Prostate gland (tissue), 2 donors: ENCODE results near the gene SSTR3. TPM values are rescaled to one million over a fixed set of nuclear protein-coding genes. Genes with fewer than 3 reads are reported as not detected.

Source experiments
- DNase-seq: peaks from one replicate; pipeline ENCODE4 v3.0.0-alpha.2; 2019; ENCODE audit warnings: low spot score
- H3K27ac ChIP-seq, 2 donors: fragments of 200-600 bp; sonication (generic); 2 replicates each; pipeline ENCODE4 v1.5.1; 2017 to 2019
- H3K27me3 ChIP-seq: fragments of 200-600 bp; sonication (generic); replicated peaks from 2 replicates; pipeline ENCODE4 v1.5.1; 2019; ENCODE audit not compliant: insufficient read depth
- H3K36me3 ChIP-seq, 2 donors: fragments of 200-600 bp; sonication (generic); 1 replicate in 1 of 2; 2 replicates in 1 of 2; pipeline versions ENCODE4 v1.5.1 to v1.8.1; 2017 to 2019
- H3K4me1 ChIP-seq: fragments of 200-600 bp; sonication (generic); replicated peaks from 2 replicates; pipeline ENCODE4 v1.5.1; 2019
- H3K4me3 ChIP-seq, 2 donors: fragments of 200-600 bp; sonication (generic); 2 replicates each; pipeline ENCODE4 v1.5.1; 2017 to 2019
- H3K9me3 ChIP-seq: fragments of 200-600 bp; sonication (generic); 2 replicates; pipeline ENCODE4 v1.5.1; 2017
- POLR2A ChIP-seq: fragments of 450-650 bp; IDR thresholded peaks from one replicate; pipeline ENCODE4 v1.6.1; 2016; ENCODE audit warnings: antibody characterized with exemption, mild to moderate bottlenecking
- POLR2AphosphoS5 ChIP-seq: sonication (generic); formaldehyde crosslinking; IDR thresholded peaks from one replicate; pipeline ENCODE4 v1.6.1; 2017; ENCODE audit warnings: antibody characterized with exemption
- WGBS: methylation state at CpG from one replicate; pipeline ENCODE4 v1.1.5; 2018; 5-methylcytosine and 5-hydroxymethylcytosine counted together
- intact Hi-C: fragments of 100-400 bp; cut with DNase I; formaldehyde crosslinking; loops from one replicate; pipeline ENCODE4 v1.14.2; 2022
- total RNA-seq, 2 donors: library from RNA; depleted of rRNA; stranded (reverse); fragments of >200 nt; gene quantifications; one replicate each; pipeline ENCODE4 v1.1.0, GENCODE V29; 2016
- TF ChIP-seq, protein P1 (sequence below), 4 experiments: fragments of 200-600 bp in 2 of 4; fragments of 450-650 bp in 2 of 4; sonication (generic) in 2 of 4; IDR thresholded peaks; 1 replicate in 3 of 4; 2 replicates in 1 of 4; pipeline ENCODE4 v1.5.1; 2016 to 2019; ENCODE audit warnings: antibody characterized with exemption in 4 of 4, mild to moderate bottlenecking in 2 of 4, moderate library complexity in 2 of 4

The SSTR3 gene
- total RNA-seq, 2 donors from 2014 or later: 46.4 TPM; not detected in 1

DNA sequence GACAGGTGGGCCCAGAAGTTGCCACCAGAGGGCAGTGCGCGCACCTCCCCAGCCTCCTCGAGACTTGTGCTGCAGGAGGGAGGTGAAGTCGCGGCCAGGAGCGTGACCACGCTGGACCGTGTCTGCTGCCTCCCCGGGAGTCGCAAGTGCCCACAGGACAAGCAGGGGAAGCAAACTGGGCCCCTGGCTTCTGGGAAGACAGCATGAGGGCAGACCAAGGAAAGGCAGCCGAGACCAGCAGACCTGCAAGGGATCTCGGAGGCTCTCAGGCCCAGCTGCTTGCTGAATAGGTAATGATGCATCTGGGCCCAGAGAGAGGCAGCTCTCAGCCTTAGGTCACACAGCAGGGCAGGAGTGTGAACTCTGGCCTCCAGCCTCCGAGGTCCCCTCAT, 45.6 kb downstream of the SSTR3 start:
- H3K4me1 ChIP-seq: peaks cover 4% of the 10 kb centered on the region
- DNase-seq: peak; percentile 80
- intact Hi-C loops: loop anchor here (1.0 kb wide), 1 partner anchor 33 kb away; no protein-coding TSS in a partner anchor

DNA sequence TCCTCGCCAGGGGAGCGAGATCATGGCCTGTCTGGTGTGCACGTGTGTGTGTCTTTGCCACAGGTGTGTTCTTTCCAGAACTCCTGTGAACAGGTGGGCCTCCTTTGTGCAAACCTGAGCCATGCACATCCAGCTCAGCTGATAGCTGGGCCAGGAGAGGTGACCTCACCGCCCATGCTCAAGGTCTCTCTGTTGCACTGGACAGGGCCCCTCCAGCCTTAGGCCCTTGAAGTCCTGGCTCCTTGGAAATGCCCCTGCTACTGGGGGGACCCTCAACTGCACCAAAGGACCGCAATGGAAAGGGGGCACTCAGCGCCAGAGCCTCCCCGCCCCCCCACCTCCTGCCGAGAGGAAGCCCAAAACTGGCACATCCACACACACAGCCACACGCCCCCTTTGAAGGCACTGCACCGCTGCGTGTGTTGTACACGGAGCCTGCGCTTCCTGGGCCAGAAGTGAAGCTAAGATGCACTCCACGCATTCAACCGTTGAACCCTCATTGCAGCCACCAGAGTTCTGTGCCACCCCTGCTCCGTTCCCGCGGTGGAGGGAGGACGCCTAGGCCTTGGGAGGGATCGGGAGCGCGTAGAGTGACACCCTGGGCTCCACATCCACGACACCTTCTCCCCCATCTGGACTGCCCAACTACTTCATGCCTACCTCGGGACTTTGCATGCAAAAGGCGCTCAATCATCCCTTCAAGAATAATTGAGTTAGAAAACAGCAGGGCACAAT, 46.2 kb downstream of the SSTR3 start:
- H3K27me3 ChIP-seq: no peaks in the 10 kb centered on the region
- H3K4me3 ChIP-seq: no peak overlapping the region
- no peak for DNase-seq
- no peaks in the 10 kb centered on the region for H3K36me3 ChIP-seq
- TF ChIP-seq POLR2A (no peak), POLR2AphosphoS5 (no peak)
- TF ChIP-seq, protein P1, sequence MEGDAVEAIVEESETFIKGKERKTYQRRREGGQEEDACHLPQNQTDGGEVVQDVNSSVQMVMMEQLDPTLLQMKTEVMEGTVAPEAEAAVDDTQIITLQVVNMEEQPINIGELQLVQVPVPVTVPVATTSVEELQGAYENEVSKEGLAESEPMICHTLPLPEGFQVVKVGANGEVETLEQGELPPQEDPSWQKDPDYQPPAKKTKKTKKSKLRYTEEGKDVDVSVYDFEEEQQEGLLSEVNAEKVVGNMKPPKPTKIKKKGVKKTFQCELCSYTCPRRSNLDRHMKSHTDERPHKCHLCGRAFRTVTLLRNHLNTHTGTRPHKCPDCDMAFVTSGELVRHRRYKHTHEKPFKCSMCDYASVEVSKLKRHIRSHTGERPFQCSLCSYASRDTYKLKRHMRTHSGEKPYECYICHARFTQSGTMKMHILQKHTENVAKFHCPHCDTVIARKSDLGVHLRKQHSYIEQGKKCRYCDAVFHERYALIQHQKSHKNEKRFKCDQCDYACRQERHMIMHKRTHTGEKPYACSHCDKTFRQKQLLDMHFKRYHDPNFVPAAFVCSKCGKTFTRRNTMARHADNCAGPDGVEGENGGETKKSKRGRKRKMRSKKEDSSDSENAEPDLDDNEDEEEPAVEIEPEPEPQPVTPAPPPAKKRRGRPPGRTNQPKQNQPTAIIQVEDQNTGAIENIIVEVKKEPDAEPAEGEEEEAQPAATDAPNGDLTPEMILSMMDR (IDR thresholded peaks at IDR 0.05): no peak
- no peak overlapping the region for H3K27ac ChIP-seq
- intact Hi-C loops: loop anchor here (1.0 kb wide), 1 partner anchor 33 kb away; no protein-coding TSS in a partner anchor
- H3K4me1 ChIP-seq: peaks cover 4% of the 10 kb centered on the region
- 64% methylated on average over 23 of the region's 25 CpGs for WGBS
- H3K9me3 ChIP-seq: no peaks in the 10 kb centered on the region

More for the DNA sequence above, 45.6 kb downstream of the SSTR3 start:
- H3K4me3 ChIP-seq: no peak overlapping the region
- H3K27me3 ChIP-seq: no peaks in the 10 kb centered on the region
- TF ChIP-seq POLR2AphosphoS5 (peak; percentile 81), POLR2A (no peak)
- TF ChIP-seq, protein P1 (IDR thresholded peaks at IDR 0.05): peak; percentile 93 to 98 (median 94)
- peak overlapping the region in 1 of 2 donors; percentile 30 for H3K27ac ChIP-seq
- no peaks in the 10 kb centered on the region for H3K9me3 ChIP-seq
- H3K36me3 ChIP-seq: no peaks in the 10 kb centered on the region
- WGBS: 17% methylated on average over 13 of the region's 13 CpGs

DNA sequence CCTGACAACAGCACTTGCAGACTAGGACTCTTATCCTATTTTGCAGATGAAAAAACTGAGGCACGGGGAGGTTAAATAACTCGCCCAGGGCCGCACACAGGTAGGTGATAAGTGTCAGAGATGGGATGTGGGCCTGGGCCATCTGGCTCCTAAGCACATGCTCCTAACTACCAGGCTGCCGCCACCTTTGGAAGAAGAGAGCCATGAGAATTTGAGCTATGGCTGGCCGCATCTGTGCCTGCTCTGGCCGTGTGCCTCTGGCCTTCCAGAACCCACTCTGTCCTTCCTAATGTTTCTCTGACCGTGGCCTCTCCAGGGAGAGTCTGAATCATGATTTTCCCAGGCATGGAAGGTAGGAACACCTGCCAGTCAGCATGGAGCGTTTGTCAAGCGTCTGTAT, 47.2 kb downstream of the SSTR3 start:
- peaks cover 4% of the 10 kb centered on the region for H3K4me1 ChIP-seq
- H3K9me3 ChIP-seq: no peaks in the 10 kb centered on the region
- intact Hi-C loops: no loop called here
- no peaks in the 10 kb centered on the region for H3K36me3 ChIP-seq
- H3K27ac ChIP-seq: no peak overlapping the region
- no peaks in the 10 kb centered on the region for H3K27me3 ChIP-seq
- DNase-seq: no peak
- TF ChIP-seq POLR2AphosphoS5 (no peak), POLR2A (no peak)
- TF ChIP-seq, protein P1 (IDR thresholded peaks at IDR 0.05): no peak
- H3K4me3 ChIP-seq: no peak overlapping the region
- 87% methylated on average over 9 of the region's 9 CpGs for WGBS

DNA sequence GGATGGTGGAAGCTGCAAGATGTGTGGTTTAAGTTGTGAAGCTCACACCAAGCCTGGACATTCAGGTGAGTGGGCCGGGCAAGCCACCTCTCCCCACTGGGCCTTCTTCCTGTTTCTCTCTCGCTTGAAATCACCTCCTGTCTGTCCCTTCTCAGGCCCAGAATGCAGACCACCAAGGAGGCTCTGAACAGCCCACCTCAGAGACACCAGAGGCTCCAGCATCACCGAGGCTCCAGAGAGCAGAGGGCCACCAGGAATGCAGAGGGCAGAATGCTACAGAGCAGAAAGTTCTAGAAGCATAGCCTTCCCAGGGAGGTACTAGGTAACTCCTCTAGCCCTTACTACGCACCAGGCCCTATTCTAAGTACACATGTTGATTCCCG, 47.8 kb downstream of the SSTR3 start:
- DNase-seq: no peak
- no peaks in the 10 kb centered on the region for H3K9me3 ChIP-seq
- TF ChIP-seq, protein P1 (IDR thresholded peaks at IDR 0.05): no peak
- TF ChIP-seq POLR2AphosphoS5: no peak
- no peaks in the 10 kb centered on the region for H3K27me3 ChIP-seq
- peaks cover 4% of the 10 kb centered on the region for H3K4me1 ChIP-seq
- H3K36me3 ChIP-seq: no peaks in the 10 kb centered on the region
- WGBS: 67% methylated on average over 5 of the region's 5 CpGs
- intact Hi-C loops: no loop called here
- no peak overlapping the region for H3K27ac ChIP-seq
- no peak overlapping the region for H3K4me3 ChIP-seq
